NCI-H1694 (cell line): ENCODE measurements around the gene RIN3.
"Not testable (repeated sequence)": the region's sequence is repeated elsewhere in the genome, so short reads cannot be mapped to it uniquely, and the experiment has no call there.

ENCODE experiments used
- DNase-seq: peaks from one replicate; lab custom pipeline; 2025; lab: John Stamatoyannopoulos, UW

RIN3 gene

DNA sequence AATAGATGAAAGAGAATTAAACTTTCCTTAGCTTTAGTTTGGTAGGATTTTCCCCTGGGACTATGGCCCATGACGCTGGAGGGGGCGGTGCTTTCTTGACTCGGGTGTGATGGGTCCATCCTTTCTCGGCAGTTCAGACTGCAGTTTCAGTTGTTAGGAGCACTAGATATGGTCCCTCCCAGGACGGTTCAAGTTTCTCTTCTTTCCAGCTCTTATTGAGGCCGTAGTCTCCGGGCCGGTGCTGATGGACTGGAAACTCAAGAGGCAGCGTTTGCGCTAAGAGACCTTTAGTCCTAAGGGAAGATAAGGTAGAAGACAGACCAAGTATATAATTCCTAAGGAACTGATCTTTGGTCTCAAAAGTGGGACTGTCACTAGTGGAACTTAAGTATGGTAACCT is 111.2 kb downstream of the RIN3 start:
- no peak for DNase-seq

DNA sequence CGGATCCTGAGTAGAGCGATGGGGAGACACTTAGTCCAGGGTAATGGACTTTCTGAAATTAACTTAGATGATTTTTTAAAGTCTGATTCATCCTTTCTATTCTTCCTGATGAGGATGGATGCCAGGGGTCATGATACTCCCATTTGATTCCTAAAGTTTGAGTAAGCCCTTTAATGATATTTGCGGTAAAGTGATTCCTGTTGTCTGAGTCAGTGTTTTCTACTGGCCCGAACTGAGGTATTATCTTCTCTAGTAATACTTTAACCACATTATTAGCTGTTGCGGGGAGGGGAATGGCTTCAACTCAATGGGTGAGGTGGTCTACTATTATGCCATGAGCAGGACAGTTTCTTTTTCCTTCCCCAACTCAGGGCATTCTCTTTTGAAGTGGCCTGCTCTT is 111.6 kb downstream of the RIN3 start:
- no peak for DNase-seq

- no peak for DNase-seq
Observed at GRCh38 chr14:92626041-92626440, 112.5 kb downstream of the RIN3 start.

GRCh38 chr14:92627707-92628215 is 114.2 kb downstream of the RIN3 start:
- no peak for DNase-seq

DNA sequence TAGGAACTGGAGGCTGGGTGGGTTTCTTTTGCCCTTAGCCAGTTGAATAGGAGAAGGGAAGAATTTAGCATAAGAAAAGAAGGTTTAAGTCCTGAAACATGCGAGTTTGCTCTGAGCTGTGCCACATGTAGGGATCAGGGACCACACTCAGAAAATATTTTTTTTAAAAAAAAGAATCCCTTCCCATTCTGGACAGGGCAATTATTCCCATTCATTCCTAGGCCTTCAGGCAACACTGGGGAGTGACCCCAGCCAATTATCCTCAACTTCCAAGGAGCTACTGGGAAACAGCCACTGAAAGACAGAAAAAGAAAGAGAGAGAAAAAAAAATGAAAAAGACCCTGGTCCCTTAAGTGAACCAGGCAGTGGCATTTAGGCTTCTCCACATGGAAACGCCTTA is 115.1 kb downstream of the RIN3 start:
- DNase-seq, result no peak

- no peak for DNase-seq
Observed at GRCh38 chr14:92630367-92630766, 116.8 kb downstream of the RIN3 start.

DNA sequence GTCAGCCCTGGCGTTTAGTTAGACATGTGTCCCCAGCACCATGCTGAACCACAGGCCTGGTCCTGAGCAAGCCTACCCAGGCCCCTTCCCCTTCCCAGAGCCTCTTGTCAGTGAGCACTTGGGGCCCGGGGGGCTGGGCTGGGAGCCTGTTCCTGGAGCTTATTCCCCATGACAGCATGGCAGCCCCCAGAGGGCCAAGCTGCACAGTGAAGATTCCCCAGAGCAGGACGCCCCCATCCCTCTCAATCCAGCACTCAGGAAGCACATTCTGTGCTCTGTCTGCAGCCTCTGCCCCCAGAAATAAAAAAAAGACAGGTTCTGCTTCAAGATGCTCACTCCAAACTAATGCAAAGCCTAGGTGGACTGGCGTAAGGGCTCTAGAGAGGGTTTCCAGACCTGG is 117.5 kb downstream of the RIN3 start:
- no peak for DNase-seq

DNA sequence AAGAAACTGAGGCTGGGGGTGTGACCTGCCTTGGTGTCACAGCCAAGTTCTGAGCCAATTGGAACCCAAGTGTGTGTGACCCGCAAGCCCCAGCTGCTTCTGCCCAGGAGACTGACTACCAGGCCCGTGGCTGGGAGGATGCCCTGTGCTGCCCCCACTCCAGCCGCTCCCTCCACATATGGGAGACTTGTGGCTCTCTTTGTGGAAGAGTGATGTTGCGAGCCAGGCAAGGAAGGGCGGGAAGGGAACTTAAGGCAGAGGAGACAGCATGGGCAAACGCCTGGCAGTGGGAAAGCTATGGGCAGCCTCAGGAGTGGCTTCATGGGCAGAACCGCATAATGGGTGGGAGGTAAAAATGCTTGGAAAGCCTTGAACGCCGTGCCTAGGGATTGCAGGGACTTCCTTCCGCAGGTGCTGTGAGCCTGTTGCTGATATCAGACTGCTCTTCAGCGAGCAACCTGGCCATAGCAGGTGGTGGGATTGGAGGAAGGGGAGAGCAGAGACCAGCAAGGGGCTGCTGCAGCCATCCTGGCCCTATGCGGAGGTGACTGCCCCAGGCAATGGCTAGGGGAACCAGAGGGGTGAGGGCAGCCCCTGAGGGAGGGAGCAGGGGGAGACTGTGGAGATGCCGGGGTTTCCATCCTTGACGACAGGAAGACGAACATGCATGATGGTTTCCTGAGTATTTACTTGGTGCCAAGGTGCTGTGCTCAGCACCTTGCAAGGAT is 119.1 kb downstream of the RIN3 start:
- DNase-seq, result no peak

DNA sequence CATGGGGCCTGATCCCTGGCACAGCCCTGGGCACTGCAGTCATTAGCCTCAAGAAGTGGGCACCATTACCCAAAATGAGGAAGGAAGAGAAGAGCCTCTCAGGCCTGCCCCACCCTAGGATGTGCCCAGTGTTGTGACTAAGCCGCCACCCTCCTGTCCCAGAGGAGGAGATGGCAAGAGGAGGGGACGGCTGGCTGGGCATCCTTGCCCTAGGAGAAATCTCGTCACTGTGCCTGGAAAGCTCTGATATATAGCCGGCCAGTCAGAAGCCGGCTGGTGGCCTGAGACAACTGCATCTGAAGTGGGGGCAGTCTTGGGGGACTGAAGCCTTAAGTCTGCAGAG is 119.7 kb downstream of the RIN3 start:
- no peak for DNase-seq

DNA sequence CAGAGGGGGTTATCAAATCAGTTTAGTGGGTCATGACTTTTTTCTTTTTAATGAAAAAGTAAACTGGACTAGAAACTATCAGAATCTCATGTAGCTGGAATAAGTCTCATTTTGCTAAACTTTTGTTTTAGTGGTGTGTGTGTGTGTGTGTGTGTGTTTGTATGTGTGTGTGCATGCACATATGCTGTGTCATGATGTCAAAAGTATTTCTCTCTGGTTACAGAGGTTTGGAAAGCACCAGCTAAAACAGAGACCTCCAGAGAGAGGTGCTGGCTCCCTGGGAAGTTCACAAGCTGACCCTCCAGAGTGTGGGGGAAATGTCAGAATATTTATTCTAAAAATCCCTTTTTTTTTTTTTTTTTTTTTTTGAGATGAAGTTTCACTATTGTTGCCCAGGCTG is 120.1 kb downstream of the RIN3 start:
- no peak for DNase-seq

GRCh38 chr14:92635031-92635430 is 121.5 kb downstream of the RIN3 start:
- peak; percentile 88 for DNase-seq

DNA sequence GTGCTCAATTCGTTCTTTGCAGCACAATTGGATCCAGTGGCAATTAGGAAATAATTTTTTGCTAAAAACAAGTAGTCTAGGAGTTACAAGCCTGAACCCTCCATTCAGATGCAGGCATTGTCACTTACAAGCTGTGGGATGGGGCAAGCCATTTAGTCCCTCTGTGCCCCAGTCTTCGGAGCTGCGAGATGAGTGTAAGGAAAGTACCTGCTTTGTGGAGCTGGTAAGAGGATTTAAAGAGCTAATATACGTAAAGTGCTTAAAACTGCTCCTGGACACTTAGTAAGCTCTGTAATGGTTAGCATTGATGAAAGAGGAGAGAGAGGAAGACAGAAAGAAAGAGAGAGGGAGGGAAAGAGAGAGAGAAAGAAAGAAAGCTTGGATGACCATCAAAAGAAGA is 122.3 kb downstream of the RIN3 start:
- no peak for DNase-seq

DNA sequence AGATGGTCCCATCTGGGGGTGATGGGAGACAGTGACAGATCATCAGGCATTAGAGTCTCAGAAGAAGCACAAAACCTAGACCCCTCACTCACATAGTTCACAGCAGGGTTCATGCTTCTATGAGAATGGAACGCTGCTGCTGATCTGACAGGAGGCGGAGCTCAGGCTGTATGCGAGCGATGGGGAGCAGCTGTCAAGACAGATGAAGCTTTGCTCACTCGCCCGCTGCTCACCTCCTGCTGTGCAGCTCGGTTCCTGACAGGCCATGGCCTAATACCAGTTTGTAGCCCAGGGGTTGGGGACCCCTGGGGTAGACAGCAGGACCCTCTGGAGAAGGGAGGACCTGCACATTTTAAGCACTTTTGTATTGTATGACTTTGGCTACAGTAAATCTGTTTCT is 123.6 kb downstream of the RIN3 start:
- DNase-seq, result peak; percentile 97

GRCh38 chr14:92637864-92638263 is 124.3 kb downstream of the RIN3 start:
- DNase-seq, result no peak

DNA sequence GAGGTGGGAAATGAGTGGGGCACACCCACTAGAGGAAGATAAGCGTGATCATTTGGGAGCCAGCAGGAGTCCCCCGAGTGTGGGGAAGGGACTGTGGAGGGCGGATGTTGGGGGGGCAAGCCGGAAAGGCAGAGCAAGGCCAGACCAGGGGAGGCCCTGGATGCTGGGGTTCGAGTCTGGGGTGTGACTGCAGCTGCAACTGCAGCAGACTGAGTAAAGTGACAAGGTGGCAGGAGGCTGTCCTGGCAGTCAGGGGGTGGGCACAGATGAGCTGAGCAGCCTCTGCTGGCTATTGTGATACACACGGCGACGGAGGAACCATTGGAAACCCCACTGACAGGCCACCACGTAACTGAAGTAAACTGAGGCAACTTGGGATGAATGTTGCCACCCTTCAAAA is 124.7 kb downstream of the RIN3 start:
- DNase-seq, result no peak

DNA sequence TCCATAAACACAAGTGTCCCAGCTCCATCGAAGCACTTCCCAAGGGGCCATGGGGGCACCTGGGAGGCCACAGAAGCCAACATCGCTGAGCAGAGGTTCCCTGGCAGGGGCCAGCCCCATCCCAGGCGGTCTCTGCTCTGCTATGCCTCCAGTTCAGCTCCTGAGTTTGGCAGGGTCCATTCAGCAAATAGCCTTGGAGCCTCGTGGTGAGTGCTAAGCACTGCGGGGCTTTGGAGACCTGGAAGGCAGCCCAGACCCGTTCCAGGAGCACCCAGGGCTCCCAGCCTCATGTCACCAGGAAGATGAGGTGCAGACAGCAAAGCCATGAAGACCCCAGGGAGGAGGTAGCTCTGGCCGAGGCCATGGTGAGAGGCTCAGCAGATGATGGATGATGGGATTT is 125.3 kb downstream of the RIN3 start:
- peak; percentile 24 for DNase-seq

GRCh38 chr14:92639472-92640117 is 126.0 kb downstream of the RIN3 start:
- not testable (repeated sequence) for DNase-seq

DNA sequence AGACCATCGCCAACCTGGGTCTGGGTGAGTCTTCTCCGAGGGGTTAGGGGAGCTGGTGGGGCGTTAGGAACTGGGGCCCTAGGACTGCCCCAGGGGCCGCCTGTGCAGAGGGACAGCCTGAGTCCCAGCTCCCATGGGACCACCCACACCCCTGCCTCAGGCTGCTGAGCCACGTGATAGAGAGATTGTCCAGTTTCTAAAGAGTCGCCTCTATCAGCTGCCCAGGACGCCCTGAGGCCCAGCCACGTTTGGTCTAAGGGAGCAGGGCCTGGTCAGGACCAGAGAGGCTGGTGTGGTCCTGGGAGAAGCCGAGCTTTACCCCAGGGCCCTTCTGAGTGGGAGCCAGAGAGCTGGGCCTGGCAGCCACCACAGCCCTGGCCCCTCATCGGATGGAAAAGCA is 127.7 kb downstream of the RIN3 start:
- DNase-seq, result no peak

GRCh38 chr14:92644171-92644969 is 130.8 kb downstream of the RIN3 start:
- no peak for DNase-seq

DNA sequence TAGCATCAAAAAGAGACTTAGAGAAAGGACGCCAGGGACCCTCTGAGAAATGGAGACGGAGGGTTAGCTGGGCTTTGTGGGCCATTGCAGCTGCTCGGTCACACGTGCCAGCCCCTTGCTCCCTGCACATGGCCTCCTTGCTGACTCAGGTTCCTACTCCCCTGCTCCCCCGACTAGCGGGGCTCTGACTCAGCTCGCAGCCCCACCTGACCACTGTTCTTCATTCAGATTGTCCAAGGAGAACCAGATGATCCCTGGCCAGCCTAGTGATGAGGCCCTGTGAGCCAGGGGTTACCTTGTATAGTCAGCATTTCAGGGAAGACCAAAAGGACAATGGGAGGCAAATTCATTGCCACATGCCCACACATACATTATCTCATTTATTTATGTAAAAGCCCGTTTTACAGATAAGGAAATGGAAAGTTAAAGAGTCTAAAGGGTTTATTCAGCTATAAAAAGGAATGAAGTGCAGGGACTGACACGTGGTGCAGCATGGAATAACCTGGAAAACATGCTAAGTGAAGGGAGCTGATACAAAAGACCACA is 131.5 kb downstream of the RIN3 start:
- no peak for DNase-seq

GRCh38 chr14:92645841-92646478 is 132.4 kb downstream of the RIN3 start:
- DNase-seq, result no peak
